ENCODE measurements around the gene MYPOP. TPM values are rescaled to one million over a fixed set of nuclear protein-coding genes. Genes with fewer than 3 reads are reported as not detected.

The MYPOP gene
- total and polyA plus RNA-seq, 9 of the 15 experiments (the other 6 are each of a cell fraction or from before 2014, with no cell fraction given) = 0.32 to 7.6 (median 1.6) TPM

GRCh38 chr19:45887200-45887710 is 15.2 kb downstream of the MYPOP start (continued):
- TF ChIP-seq USF1 (CRISPR knock-in tag; IDR thresholded peaks at IDR 0.05) = no peak
- TF ChIP-seq ZNF41 (CRISPR knock-in tag; conservative IDR thresholded peaks at IDR 0.05) = no peak
- TF ChIP-seq ZNF184 (CRISPR knock-in tag; IDR thresholded peaks at IDR 0.05) = no peak
- TF ChIP-seq TCF7L2 (IDR thresholded peaks at IDR 0.05; ENCODE audit: low read depth, low read length) = no peak
- no peak for TF ChIP-seq E2F8 (IDR thresholded peaks at IDR 0.05; ENCODE audit: low read depth, partially characterized antibody)
- TF ChIP-seq JUNB (CRISPR knock-in tag; conservative IDR thresholded peaks at IDR 0.05) = no peak
- no peak for TF ChIP-seq ZNF263 (CRISPR knock-in tag; IDR thresholded peaks at IDR 0.05; ENCODE audit: borderline replicate concordance)
- TF ChIP-seq MTA3 (IDR thresholded peaks at IDR 0.05; ENCODE audit: borderline replicate concordance) = no peak; the same call in 1 of the 2 replicates
- no peak for TF ChIP-seq HBP1 (CRISPR knock-in tag; IDR thresholded peaks at IDR 0.05)
- TF ChIP-seq ZFP30 (CRISPR knock-in tag; IDR thresholded peaks at IDR 0.05; ENCODE audit: borderline replicate concordance) = no peak
- no peak for TF ChIP-seq TFAP4 (CRISPR knock-in tag; IDR thresholded peaks at IDR 0.05; ENCODE audit: borderline replicate concordance)
- peak; percentile 45; the same call in 1 of the 2 replicates for TF ChIP-seq REST (IDR thresholded peaks at IDR 0.05; ENCODE audit: borderline replicate concordance)
- no peak for TF ChIP-seq REST (CRISPR knock-in tag; IDR thresholded peaks at IDR 0.05; ENCODE audit: low read depth)
- no peak for TF ChIP-seq CAMTA2 (CRISPR knock-in tag; conservative IDR thresholded peaks at IDR 0.05)
